SK-N-SH (cell line): ENCODE results near the gene IGDCC3. TPM values are rescaled to one million over a fixed set of nuclear protein-coding genes. Genes with fewer than 3 reads are reported as not detected.

Source experiments
- CTCF ChIA-PET: fragments of 300-600, 350-600 bp; formaldehyde crosslinking; extraction: SDS; loops from one replicate; lab custom pipeline; 2021; lab: Yijun Ruan, JAX
- POLR2A ChIA-PET: fragments of 350-600 bp; sonication (Branson Sonifier 250); formaldehyde crosslinking; extraction: SDS; loops from one replicate; lab custom pipeline; 2020; ENCODE audit warnings: antibody characterized with exemption, inconsistent platforms; lab: Yijun Ruan, JAX
- DNase-seq: peaks from one replicate; pipeline ENCODE4 v3.0.0; 2012
- H2AFZ ChIP-seq: fragments of 200-600 bp; sonication (generic); 2 replicates; pipeline ENCODE4 v1.8.1; 2016; ENCODE audit warnings: antibody characterized with exemption, mild to moderate bottlenecking, low read depth
- H3F3A ChIP-seq: fragments of 200-600 bp; sonication (generic); replicated peaks from 2 replicates; pipeline ENCODE3; 2016; ENCODE audit warnings: antibody characterized with exemption, mild to moderate bottlenecking; ENCODE audit not compliant: insufficient read depth
- H3K27ac ChIP-seq, 2 experiments: fragments of 200-500 bp in 1 of 2; fragments of 200-600 bp in 1 of 2; sonication (Bioruptor generic) in 1 of 2; sonication (generic), shearing (Covaris generic) in 1 of 2; 2 replicates each; pipeline versions ENCODE4 v1.5.1 to v1.6.1; 2014 to 2016; ENCODE audit warnings: low read depth in 2 of 2, inconsistent platforms in 1 of 2, low read length in 1 of 2, mild to moderate bottlenecking in 1 of 2, mixed read lengths in 1 of 2
- H3K27me3 ChIP-seq: fragments of 200-600 bp; sonication (generic), shearing (Covaris generic); 2 replicates; pipeline ENCODE4 v1.6.1; 2016; ENCODE audit warnings: mixed run types; ENCODE audit not compliant: insufficient read depth
- H3K36me3 ChIP-seq, 2 experiments: fragments of 200-500 bp in 1 of 2; fragments of 200-600 bp in 1 of 2; sonication (Bioruptor generic) in 1 of 2; sonication (generic) in 1 of 2; replicated peaks in 1 of 2; 2 replicates each; pipeline versions ENCODE3 to v1.5.1; 2014 to 2016; ENCODE audit warnings: low read length in 1 of 2, mild to moderate bottlenecking in 1 of 2; ENCODE audit not compliant: insufficient read depth in 2 of 2, control insufficient read depth in 1 of 2
- H3K4me1 ChIP-seq, 2 experiments: fragments of 200-500 bp in 1 of 2; fragments of 200-600 bp in 1 of 2; sonication (Bioruptor generic) in 1 of 2; sonication (generic), shearing (Covaris generic) in 1 of 2; 2 replicates each; pipeline versions ENCODE4 v1.5.1 to v1.6.1; 2014 to 2016; ENCODE audit warnings: low read depth in 1 of 2, low read length in 1 of 2, mixed run types in 1 of 2; ENCODE audit not compliant: insufficient read depth in 2 of 2, control insufficient read depth in 1 of 2
- H3K4me2 ChIP-seq: fragments of 200-600 bp; sonication (generic), shearing (Covaris generic); 2 replicates; pipeline ENCODE4 v1.6.1; 2017; ENCODE audit warnings: mixed run types
- H3K4me3 ChIP-seq, 2 experiments: fragments of 200-500 bp in 1 of 2; fragments of 200-600 bp in 1 of 2; sonication (Bioruptor generic) in 1 of 2; sonication (generic), shearing (Covaris generic) in 1 of 2; 2 replicates each; pipeline versions ENCODE4 v1.5.1 to v1.8.1; 2014 to 2016; ENCODE audit warnings: low read depth in 2 of 2, inconsistent platforms in 1 of 2, low read length in 1 of 2, mild to moderate bottlenecking in 1 of 2, mixed read lengths in 1 of 2, moderate library complexity in 1 of 2
- H3K79me2 ChIP-seq: fragments of 200-600 bp; sonication (generic); 2 replicates; pipeline ENCODE4 v1.8.1; 2017; ENCODE audit warnings: mild to moderate bottlenecking; ENCODE audit not compliant: insufficient read depth
- H3K9ac ChIP-seq: fragments of 200-600 bp; sonication (generic); 2 replicates; pipeline ENCODE4 v1.6.1; 2017; ENCODE audit warnings: mixed run types
- H3K9me2 ChIP-seq: fragments of 200-600 bp; sonication (generic); 2 replicates; pipeline ENCODE4 v1.6.1; 2017; ENCODE audit warnings: mixed run types
- H3K9me3 ChIP-seq: fragments of 200-600 bp; sonication (generic); 2 replicates; pipeline ENCODE4 v1.6.1; 2017; ENCODE audit warnings: mixed run types, mild to moderate bottlenecking, moderate library complexity
- H4K20me1 ChIP-seq: fragments of 200-600 bp; sonication (generic); 2 replicates; pipeline ENCODE4 v1.6.1; 2017; ENCODE audit warnings: mild to moderate bottlenecking, mixed run types; ENCODE audit not compliant: insufficient read depth
- ELF1 ChIP-seq: IDR thresholded peaks from 2 replicates; pipeline ENCODE4 v1.4.0; 2012
- FOXM1 ChIP-seq: IDR thresholded peaks from 2 replicates; pipeline ENCODE4 v1.4.0; 2012; ENCODE audit warnings: low read depth, mild to moderate bottlenecking
- IRF3 ChIP-seq: fragments of 150-350 bp; IDR thresholded peaks from 2 replicates; pipeline ENCODE4 v1.6.1; 2016; ENCODE audit warnings: mild to moderate bottlenecking, low read depth, low read length
- JUND ChIP-seq: IDR thresholded peaks from 2 replicates; pipeline ENCODE4 v1.4.0; 2012
- MEF2A ChIP-seq: IDR thresholded peaks from 2 replicates; pipeline ENCODE4 v1.4.0; 2012; ENCODE audit warnings: low read depth, borderline replicate concordance
- RAD21 ChIP-seq: IDR thresholded peaks from 2 replicates; pipeline ENCODE4 v1.6.1; 2012; ENCODE audit warnings: mild to moderate bottlenecking, low read length
- RFX5 ChIP-seq: IDR thresholded peaks from 2 replicates; pipeline ENCODE4 v1.6.1; 2012; ENCODE audit warnings: mild to moderate bottlenecking, improper control_type of control experiment, low read length
- SMC3 ChIP-seq: IDR thresholded peaks from 2 replicates; pipeline ENCODE4 v1.6.1; 2012; ENCODE audit warnings: low read depth, low read length, improper control_type of control experiment
- YY1 ChIP-seq: IDR thresholded peaks from 2 replicates; pipeline ENCODE4 v1.4.0; 2012; ENCODE audit warnings: low read depth, mild to moderate bottlenecking
- WGBS: methylation state at CpG from one replicate; pipeline ENCODE4 v1.1.6; 2017; ENCODE audit warnings: low lambda C conversion rate; 5-methylcytosine and 5-hydroxymethylcytosine counted together
- polyA plus RNA-seq, 3 experiments: library from polyadenylated mRNA; depleted of rRNA; stranded (reverse); fragments of >200 nt; gene quantifications; 2 replicates each; pipeline ENCODE4 v1.2.3, GENCODE V29; 2012
- TF ChIP-seq, protein P1 (sequence below): IDR thresholded peaks from 2 replicates; pipeline ENCODE4 v1.4.0; 2012; ENCODE audit warnings: low read depth, borderline replicate concordance
- TF ChIP-seq, protein P2 (sequence below): IDR thresholded peaks from 2 replicates; pipeline ENCODE4; 2012

The IGDCC3 gene
- polyA plus RNA-seq, 1 of the 3 experiments (the other 2 are of a cell fraction) = 0.43 TPM

GRCh38 chr15:65336493-65337435 lies 41.0 kb downstream of the IGDCC3 start (continued):
- TF ChIP-seq MEF2A (no peak), RFX5 (no peak)

GRCh38 chr15:65335278-65336055 lies 42.3 kb downstream of the IGDCC3 start:
- WGBS = 79% methylated on average over 15 of the region's 19 CpGs
- H3K4me1 ChIP-seq = peaks cover 0 to 44% of the 10 kb centered on the region in 2 experiments; a peak in 1 of 4 replicates

More at GRCh38 chr15:65335278-65336055, 42.3 kb downstream of the IGDCC3 start:
- Histone ChIP-seq H3K9ac (no peak overlapping the region), H2AFZ (no peak overlapping the region), H3K27ac (no peak overlapping the region), H3K4me2 (no peak overlapping the region), H3K27me3 (no peaks in the 10 kb centered on the region), H4K20me1 (no peaks in the 10 kb centered on the region), H3K9me2 (no peaks in the 10 kb centered on the region), H3F3A (no peaks in the 10 kb centered on the region), H3K4me3 (no peak overlapping the region), H3K79me2 (no peaks in the 10 kb centered on the region), H3K36me3 (no peaks in the 10 kb centered on the region), H3K9me3 (no peaks in the 10 kb centered on the region)
- TF ChIP-seq, protein P1, sequence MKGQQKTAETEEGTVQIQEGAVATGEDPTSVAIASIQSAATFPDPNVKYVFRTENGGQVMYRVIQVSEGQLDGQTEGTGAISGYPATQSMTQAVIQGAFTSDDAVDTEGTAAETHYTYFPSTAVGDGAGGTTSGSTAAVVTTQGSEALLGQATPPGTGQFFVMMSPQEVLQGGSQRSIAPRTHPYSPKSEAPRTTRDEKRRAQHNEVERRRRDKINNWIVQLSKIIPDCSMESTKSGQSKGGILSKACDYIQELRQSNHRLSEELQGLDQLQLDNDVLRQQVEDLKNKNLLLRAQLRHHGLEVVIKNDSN = no peak
- TF ChIP-seq JUND (no peak), IRF3 (no peak), ELF1 (no peak), RAD21 (no peak), YY1 (no peak), SMC3 (no peak), FOXM1 (no peak)
- TF ChIP-seq, protein P2, sequence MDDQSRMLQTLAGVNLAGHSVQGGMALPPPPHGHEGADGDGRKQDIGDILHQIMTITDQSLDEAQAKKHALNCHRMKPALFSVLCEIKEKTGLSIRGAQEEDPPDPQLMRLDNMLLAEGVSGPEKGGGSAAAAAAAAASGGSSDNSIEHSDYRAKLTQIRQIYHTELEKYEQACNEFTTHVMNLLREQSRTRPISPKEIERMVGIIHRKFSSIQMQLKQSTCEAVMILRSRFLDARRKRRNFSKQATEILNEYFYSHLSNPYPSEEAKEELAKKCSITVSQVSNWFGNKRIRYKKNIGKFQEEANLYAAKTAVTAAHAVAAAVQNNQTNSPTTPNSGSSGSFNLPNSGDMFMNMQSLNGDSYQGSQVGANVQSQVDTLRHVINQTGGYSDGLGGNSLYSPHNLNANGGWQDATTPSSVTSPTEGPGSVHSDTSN = no peak
- ChIA-PET POLR2A (no interaction called here), CTCF (interaction anchor here (0.6 to 7.7 kb wide), 5 partner anchors 9 to 146 kb away, joined by 3 to 57 read pairs (median 5); no protein-coding TSS in a partner anchor)
- peak; percentile 5 for DNase-seq
